Immature natural killer cell (primary cell): ENCODE results near the gene RPN1. TPM values are rescaled to one million over a fixed set of nuclear protein-coding genes. Genes with fewer than 3 reads are reported as not detected.

Source experiments
- DNase-seq, 3 donors: peaks; one replicate each; pipeline ENCODE4 v3.0.0; 2022; ENCODE audit warnings: mixed read lengths in 1 of 3
- H3K27ac Mint-ChIP-seq, 6 donors: one replicate each; pipeline ENCODE4 v1.8.0; 2020; ENCODE audit warnings: mixed read lengths in 6 of 6, mild to moderate bottlenecking in 5 of 6, inconsistent platforms in 4 of 6, moderate library complexity in 3 of 6
- H3K27me3 Mint-ChIP-seq, 3 donors: one replicate each; pipeline ENCODE4 v1.8.0; 2020 to 2021; ENCODE audit warnings: low read depth in 3 of 3, mild to moderate bottlenecking in 3 of 3, mixed read lengths in 3 of 3, moderate library complexity in 3 of 3, inconsistent platforms in 1 of 3
- H3K36me3 Mint-ChIP-seq, 3 donors: one replicate each; pipeline ENCODE4 v1.8.0; 2020; ENCODE audit warnings: mixed read lengths in 3 of 3, inconsistent platforms in 2 of 3, mild to moderate bottlenecking in 2 of 3
- H3K4me1 Mint-ChIP-seq, 2 donors: one replicate each; pipeline ENCODE4 v1.8.0; 2020; ENCODE audit warnings: inconsistent platforms in 2 of 2, mild to moderate bottlenecking in 2 of 2, mixed read lengths in 2 of 2, moderate library complexity in 1 of 2
- H3K4me3 Mint-ChIP-seq, 5 donors: one replicate each; pipeline ENCODE4 v1.8.0; 2020; ENCODE audit warnings: mild to moderate bottlenecking in 5 of 5, mixed read lengths in 5 of 5, inconsistent platforms in 3 of 5, moderate library complexity in 3 of 5
- H3K9me3 Mint-ChIP-seq, 6 donors: one replicate each; pipeline ENCODE4 v1.8.0; 2020; ENCODE audit warnings: mild to moderate bottlenecking in 6 of 6, mixed read lengths in 6 of 6, inconsistent platforms in 4 of 6, moderate library complexity in 3 of 6
- polyA plus RNA-seq, 3 donors: library from polyadenylated mRNA; unstranded; fragments of 300-500 nt; fragmentation: Illumina TruSeq; gene quantifications; one replicate each; pipeline ENCODE4 v1.2.3, GENCODE V29; 2021

RPN1 gene
- polyA plus RNA-seq, 3 donors from 2014 or later: 293 to 404 (median 308) TPM

DNA sequence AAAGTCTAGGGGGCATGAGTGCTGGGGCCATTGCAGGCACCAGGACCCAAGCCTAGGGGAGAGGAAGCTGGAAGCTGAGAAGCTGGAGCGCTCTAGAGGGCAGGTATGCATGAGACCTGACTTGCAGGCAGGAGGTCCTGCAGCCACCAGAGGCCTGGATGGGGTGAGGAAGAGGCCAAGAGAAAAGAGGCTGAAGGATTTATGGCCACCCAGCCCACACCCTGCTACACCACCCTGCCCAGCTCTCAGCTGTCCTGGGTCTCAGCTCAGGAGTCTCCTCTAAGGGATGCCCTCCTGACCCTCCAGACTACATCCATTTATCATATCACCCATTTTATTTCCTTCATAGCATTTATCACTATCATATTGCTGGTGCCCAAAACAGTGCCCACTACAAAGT lies 36.5 kb downstream of the RPN1 start:
- Mint-ChIP-seq H3K36me3 (no peaks in the 10 kb centered on the region), H3K4me1 (peaks cover 22 to 25% of the 10 kb centered on the region in 2 donors), H3K27ac (peak overlapping the region in 1 of 6 donors; percentile 40), H3K27me3 (peaks cover 2 to 17% (median 5%) of the 10 kb centered on the region in 3 donors), H3K9me3 (no peaks in the 10 kb centered on the region), H3K4me3 (no peak overlapping the region)
- DNase-seq: no peak

DNA sequence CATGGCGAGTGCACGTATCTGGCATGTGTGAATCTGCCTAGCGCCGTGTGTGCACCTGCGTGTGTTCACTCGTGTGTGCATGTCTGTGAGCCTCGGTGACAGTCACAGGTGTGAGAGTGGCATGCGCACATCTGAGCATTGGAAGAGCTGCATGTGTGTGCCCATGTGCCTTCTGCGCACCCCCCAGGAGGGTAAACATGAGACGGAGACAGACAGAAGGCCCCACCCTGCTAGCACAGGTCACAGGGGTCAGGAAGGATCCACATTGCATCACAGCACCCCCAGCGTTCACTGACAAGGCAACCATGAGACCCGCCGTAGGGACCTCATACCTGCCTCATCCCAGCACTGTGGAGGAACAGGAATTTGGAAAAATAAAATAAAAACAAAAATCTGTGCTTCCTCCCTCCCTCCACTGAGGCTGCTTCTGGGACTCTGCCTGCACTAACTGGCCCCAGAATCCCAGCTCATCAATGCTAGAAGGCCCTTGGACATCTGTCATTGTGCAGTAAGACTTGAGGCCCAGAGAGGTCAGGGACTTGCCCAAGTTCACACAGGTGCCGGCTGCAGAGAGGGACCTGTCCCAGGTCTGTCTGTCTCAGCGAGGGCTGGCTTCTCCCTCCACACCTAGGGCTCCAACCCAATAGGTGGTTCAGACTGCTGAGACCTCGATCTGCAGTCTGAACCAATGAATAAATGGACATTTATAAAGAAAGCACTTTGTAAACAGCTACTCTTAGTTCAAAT lies 37.4 kb downstream of the RPN1 start:
- H3K36me3 Mint-ChIP-seq: no peaks in the 10 kb centered on the region
- H3K4me1 Mint-ChIP-seq: peaks cover 15 to 16% of the 10 kb centered on the region in 2 donors
- H3K27ac Mint-ChIP-seq: no peak overlapping the region
- DNase-seq: no peak
- peaks cover 0 to 17% (median 5%) of the 10 kb centered on the region in 3 donors for H3K27me3 Mint-ChIP-seq
- no peak overlapping the region for H3K4me3 Mint-ChIP-seq
- no peaks in the 10 kb centered on the region for H3K9me3 Mint-ChIP-seq

DNA sequence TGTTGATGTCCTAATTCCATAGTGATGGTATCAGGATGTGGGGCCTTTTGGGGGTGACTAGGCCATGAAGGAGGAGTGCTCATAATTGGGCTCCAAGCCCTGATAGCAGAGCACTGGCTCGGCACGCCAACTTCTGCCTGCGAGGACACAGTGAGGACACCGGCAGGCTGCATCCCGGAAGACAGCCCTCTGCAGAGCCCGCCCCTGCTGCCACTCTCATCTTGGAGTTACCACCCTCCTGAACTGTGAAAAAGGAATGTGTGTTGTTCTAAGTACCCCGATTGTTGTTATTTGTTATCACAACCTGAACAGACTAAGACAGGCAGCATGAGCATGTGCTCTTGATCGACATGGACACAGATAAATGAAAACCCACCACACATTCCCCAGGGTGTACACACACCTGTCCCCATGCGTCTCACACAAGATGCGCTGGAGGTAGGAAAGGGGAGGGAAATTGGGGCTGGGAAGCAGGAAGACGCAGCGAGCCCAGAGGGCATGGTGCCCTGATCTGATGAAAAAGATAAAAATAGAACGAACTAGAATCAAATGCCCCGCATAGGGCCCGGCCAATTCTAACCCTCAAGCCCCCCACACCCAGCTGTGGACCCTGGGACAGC lies 40.1 kb downstream of the RPN1 start:
- Mint-ChIP-seq H3K36me3 (no peaks in the 10 kb centered on the region), H3K27me3 (peaks cover 0 to 3% (median 3%) of the 10 kb centered on the region in 3 donors), H3K27ac (no peak overlapping the region), H3K9me3 (no peaks in the 10 kb centered on the region), H3K4me3 (no peak overlapping the region), H3K4me1 (peaks cover 0 to 1% of the 10 kb centered on the region in 2 donors)
- no peak for DNase-seq

- no peak for DNase-seq
- Mint-ChIP-seq H3K27me3 (peaks cover 0 to 3% (median 3%) of the 10 kb centered on the region in 3 donors), H3K27ac (no peak overlapping the region), H3K4me3 (no peak overlapping the region), H3K4me1 (peaks cover 0 to 1% of the 10 kb centered on the region in 2 donors), H3K36me3 (no peaks in the 10 kb centered on the region), H3K9me3 (no peaks in the 10 kb centered on the region)
These were observed 41.3 kb downstream of the RPN1 start for GRCh38 chr3:128609294-128609693.

DNA sequence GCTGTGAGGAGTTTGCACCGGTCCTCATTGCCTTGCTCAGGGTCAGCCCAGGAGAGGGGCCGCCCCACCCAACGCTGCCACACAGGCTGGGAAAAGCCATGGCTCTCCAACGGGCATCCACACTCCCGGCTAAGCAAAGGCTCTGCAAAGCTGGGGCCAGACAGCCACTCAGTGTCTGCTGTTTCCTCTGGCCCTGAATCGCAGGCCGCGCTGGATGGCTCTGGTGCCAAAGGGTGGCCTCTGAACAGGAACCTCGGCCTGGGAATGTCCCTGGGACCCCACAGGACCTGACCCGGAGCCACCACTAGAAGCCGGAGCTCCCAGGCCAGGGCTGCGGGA lies 42.9 kb downstream of the RPN1 start:
- peaks cover 0 to 3% (median 3%) of the 10 kb centered on the region in 3 donors for H3K27me3 Mint-ChIP-seq
- no peak overlapping the region for H3K27ac Mint-ChIP-seq
- peak overlapping the region in 3 of 5 donors; percentile 12 to 33 (median 27) for H3K4me3 Mint-ChIP-seq
- H3K36me3 Mint-ChIP-seq: no peaks in the 10 kb centered on the region
- DNase-seq: no peak
- peaks cover 0 to 1% of the 10 kb centered on the region in 2 donors for H3K4me1 Mint-ChIP-seq
- H3K9me3 Mint-ChIP-seq: no peaks in the 10 kb centered on the region

GRCh38 chr3:128606094-128606493 lies 44.5 kb downstream of the RPN1 start:
- no peak for DNase-seq
- Mint-ChIP-seq H3K27ac (no peak overlapping the region), H3K27me3 (peaks cover 0 to 3% (median 2%) of the 10 kb centered on the region in 3 donors), H3K36me3 (no peaks in the 10 kb centered on the region), H3K9me3 (no peaks in the 10 kb centered on the region), H3K4me1 (peaks cover 0 to 1% of the 10 kb centered on the region in 2 donors), H3K4me3 (no peak overlapping the region)

GRCh38 chr3:128605091-128606046 lies 45.2 kb downstream of the RPN1 start:
- Mint-ChIP-seq H3K9me3 (no peaks in the 10 kb centered on the region), H3K27ac (no peak overlapping the region), H3K27me3 (peaks cover 0 to 3% (median 2%) of the 10 kb centered on the region in 3 donors), H3K36me3 (no peaks in the 10 kb centered on the region), H3K4me1 (peaks cover 0 to 1% of the 10 kb centered on the region in 2 donors), H3K4me3 (no peak overlapping the region)
- no peak for DNase-seq

DNA sequence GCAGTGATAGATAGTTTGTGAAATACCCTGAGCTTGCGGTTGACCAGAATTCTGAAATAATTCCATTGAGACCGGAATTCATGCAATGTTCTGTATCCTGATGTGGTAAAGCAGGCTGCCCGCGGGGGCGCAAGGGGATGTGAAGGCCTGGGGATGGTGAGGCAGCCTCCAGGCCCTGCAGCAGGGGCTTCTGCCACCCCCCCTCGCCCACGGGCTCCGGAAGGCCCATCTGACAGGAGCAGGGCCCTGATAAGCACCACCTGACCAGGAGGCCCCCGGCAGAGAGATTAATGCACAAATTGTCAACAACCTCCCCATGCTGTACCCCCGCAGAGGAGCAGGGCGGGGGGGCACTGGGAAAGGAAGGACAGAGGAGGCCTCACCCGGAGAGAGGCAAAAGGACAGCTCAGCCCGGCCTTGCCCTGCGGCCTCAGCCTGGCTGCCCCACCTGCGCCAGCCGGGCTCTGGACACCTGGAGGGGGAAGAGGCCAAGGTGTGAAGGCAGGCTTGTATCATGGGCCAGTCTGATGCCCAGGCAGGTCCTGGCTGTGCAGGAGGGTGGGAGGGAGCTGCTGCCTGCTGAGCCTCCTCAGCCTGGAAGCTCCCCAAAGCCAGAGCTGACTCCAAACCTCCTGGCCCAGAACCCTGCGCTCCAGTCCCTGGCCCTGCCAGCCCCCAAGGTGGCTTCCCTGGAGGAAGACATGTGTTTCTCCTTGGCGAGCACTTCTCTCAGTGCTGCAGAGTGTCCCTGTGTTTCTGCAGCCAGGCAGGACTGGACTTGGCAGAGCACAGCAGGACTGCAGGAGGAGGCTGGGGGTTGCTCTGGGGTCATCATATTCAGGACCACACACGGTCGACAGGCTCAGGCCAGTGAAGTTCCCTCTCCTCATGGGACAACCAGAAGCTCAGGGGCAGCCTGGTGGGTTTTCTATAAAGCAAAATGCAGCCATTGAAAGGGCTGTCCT lies 46.5 kb downstream of the RPN1 start:
- H3K4me3 Mint-ChIP-seq: no peak overlapping the region
- H3K27ac Mint-ChIP-seq: no peak overlapping the region
- no peaks in the 10 kb centered on the region for H3K36me3 Mint-ChIP-seq
- DNase-seq: no peak
- H3K9me3 Mint-ChIP-seq: no peaks in the 10 kb centered on the region
- H3K4me1 Mint-ChIP-seq: peaks cover 0 to 1% of the 10 kb centered on the region in 2 donors
- H3K27me3 Mint-ChIP-seq: peaks cover 0 to 2% (median 2%) of the 10 kb centered on the region in 3 donors

- Mint-ChIP-seq H3K27ac (no peak overlapping the region), H3K9me3 (no peaks in the 10 kb centered on the region), H3K27me3 (peaks cover 0 to 2% (median 0%) of the 10 kb centered on the region in 3 donors), H3K36me3 (no peaks in the 10 kb centered on the region), H3K4me3 (no peak overlapping the region), H3K4me1 (no peaks in the 10 kb centered on the region)
- DNase-seq: no peak
These were observed 47.3 kb downstream of the RPN1 start for GRCh38 chr3:128603313-128603712.

DNA sequence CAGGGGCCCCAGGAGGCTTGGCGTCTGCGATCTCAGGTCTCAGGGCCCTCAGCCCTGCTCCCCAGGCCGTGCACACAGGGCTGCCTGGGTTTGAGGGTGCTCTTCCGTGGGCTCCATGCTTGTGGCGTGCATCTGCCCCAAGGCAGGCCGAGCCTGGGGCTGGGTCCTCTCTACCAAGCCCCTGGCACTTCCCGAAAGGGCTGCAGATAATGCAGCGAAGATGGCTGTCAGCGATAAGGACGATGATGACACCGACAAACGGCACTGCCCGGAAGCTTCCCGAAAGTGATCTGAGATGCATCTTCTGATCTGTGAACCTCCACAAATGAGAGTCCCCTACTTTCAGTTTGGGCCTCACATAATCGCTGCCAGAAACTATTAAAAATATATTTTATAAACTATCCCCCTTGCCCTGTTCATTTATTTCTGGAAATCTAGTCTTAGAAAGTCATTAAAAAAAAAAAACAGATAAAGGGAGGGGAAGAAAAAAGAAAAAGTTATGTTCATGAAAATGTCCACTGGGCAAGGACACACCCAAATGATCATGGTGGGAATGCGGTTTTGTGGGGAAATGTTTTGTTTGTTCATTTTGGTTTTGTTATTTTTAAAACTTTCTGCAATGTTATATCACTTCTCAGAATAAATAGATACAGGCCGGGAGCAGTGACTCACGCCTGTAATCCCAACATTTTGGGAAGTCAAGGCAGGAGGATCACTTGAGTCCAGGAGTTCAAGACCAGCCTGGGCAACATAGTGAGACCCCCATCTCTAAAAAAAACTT lies 51.5 kb downstream of the RPN1 start:
- Mint-ChIP-seq H3K4me3 (no peak overlapping the region), H3K9me3 (no peaks in the 10 kb centered on the region), H3K36me3 (no peaks in the 10 kb centered on the region), H3K27me3 (peaks cover 1 to 2% (median 2%) of the 10 kb centered on the region in 3 donors), H3K27ac (no peak overlapping the region), H3K4me1 (peaks cover 9 to 15% of the 10 kb centered on the region in 2 donors)
- DNase-seq: no peak

DNA sequence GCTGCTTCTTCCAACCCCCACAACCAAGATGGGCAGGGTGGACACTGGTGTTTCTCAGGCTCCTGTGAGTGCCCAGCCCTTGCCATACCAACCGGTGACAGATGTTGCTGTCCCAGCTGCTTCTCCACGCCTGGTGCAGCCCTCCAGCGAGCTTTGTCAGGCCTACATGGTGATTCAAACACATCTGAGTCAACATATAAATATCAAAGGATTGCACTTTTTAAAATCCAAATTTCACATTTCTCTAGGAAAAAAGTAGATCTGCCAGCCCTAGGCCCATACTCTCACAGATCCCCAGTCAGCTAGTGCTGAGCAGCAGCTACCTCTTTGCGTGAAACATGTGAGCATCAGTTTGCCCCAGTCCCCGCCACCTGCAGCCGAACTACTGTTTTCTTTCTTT lies 52.7 kb downstream of the RPN1 start:
- peaks cover 9 to 15% of the 10 kb centered on the region in 2 donors for H3K4me1 Mint-ChIP-seq
- no peaks in the 10 kb centered on the region for H3K9me3 Mint-ChIP-seq
- peaks cover 1 to 2% (median 2%) of the 10 kb centered on the region in 3 donors for H3K27me3 Mint-ChIP-seq
- no peaks in the 10 kb centered on the region for H3K36me3 Mint-ChIP-seq
- DNase-seq: no peak
- H3K4me3 Mint-ChIP-seq: no peak overlapping the region
- peak overlapping the region in 1 of 6 donors; percentile 49 for H3K27ac Mint-ChIP-seq

DNA sequence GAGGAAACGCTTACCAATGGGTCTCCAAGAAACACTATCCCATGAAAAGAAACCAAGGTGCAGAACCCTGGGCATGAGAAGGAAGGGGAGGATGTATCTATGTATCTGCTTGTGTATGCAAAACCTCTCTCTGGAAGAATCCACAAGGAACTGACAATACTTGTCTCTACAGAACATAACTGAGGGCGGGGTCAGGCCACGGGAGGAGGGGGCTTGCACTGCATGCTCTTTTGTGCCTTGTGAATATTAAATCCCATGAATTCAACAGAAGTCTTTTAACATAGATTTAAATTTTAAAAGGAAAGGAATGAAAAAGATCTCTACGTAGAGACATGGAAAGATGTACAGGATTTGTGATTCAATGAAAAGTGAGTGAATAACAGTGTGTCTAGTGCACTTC lies 57.8 kb downstream of the RPN1 start:
- Mint-ChIP-seq H3K27ac (no peak overlapping the region), H3K27me3 (peaks cover 0 to 4% (median 1%) of the 10 kb centered on the region in 3 donors), H3K9me3 (no peaks in the 10 kb centered on the region), H3K4me1 (peaks cover 14 to 22% of the 10 kb centered on the region in 2 donors), H3K36me3 (no peaks in the 10 kb centered on the region), H3K4me3 (no peak overlapping the region)
- no peak for DNase-seq
